BJ (cell line): ENCODE results near the gene TMEM52B. TPM values are rescaled to one million over a fixed set of nuclear protein-coding genes. Genes with fewer than 3 reads are reported as not detected.

Experiments used
- CTCF ChIA-PET: fragments of 350-600 bp; formaldehyde crosslinking; extraction: SDS; loops from one replicate; lab custom pipeline; 2021; ENCODE audit warnings: antibody characterized with exemption, inconsistent platforms; lab: Yijun Ruan, JAX
- POLR2A ChIA-PET: fragments of 300-600 bp; sonication (Branson Sonifier 250); formaldehyde crosslinking; extraction: SDS; loops from one replicate; lab custom pipeline; 2021; ENCODE audit warnings: antibody characterized with exemption; lab: Charles Lee
- DNase-seq: peaks from one replicate; pipeline ENCODE4 v3.0.0-alpha.2; 2011; ENCODE audit warnings: low read depth
- H3K27me3 ChIP-seq: 2 replicates; pipeline ENCODE4 v1.6.0; 2011; ENCODE audit warnings: low read length; ENCODE audit not compliant: control insufficient read depth, insufficient read depth
- H3K36me3 ChIP-seq: 2 replicates; pipeline ENCODE4 v1.5.1; 2011; ENCODE audit warnings: low read length; ENCODE audit not compliant: control insufficient read depth, insufficient read depth
- H3K4me3 ChIP-seq: 2 replicates; pipeline ENCODE4 v1.5.1; 2011; ENCODE audit warnings: low read depth, mild to moderate bottlenecking, control low read depth, low read length
- CTCF ChIP-seq: IDR thresholded peaks from 2 replicates; pipeline ENCODE4 v1.5.1; 2011; ENCODE audit warnings: low read depth, mild to moderate bottlenecking, control low read depth, inconsistent platforms, low read length, moderate library complexity; ENCODE audit not compliant: insufficient read depth
- polyA minus RNA-seq: library from RNA; depleted of rRNA, polyadenylated mRNA; stranded (reverse); fragments of >200 nt; gene quantifications from 2 replicates; pipeline ENCODE4 v1.2.3, GENCODE V29; 2011; rRNA and poly(A)+ RNA removed
- polyA plus RNA-seq: library from polyadenylated mRNA; depleted of rRNA; stranded (reverse); fragments of >200 nt; gene quantifications from 2 replicates; pipeline ENCODE4 v1.2.3, GENCODE V29; 2011; rRNA removed

TMEM52B gene
- polyA plus RNA-seq, result 0.85 and 1.4 TPM in 2 replicates
- 0.62 and 3.4 TPM in 2 replicates for polyA minus RNA-seq

- Histone ChIP-seq H3K36me3 (no peaks in the 10 kb centered on the region), H3K4me3 (no peak within 1 kb of the TSS), H3K27me3 (no peaks in the 10 kb centered on the region)
- ChIA-PET CTCF (no interaction called here), POLR2A (no interaction called here)
- no peak for DNase-seq
- no peak for TF ChIP-seq CTCF
Observed at GRCh38 chr12:10178821-10179220, at the start of gene TMEM52B. Gene TMEM52B, plus strand, starts transcription at chr12:10179032. Its CDS starts 543 bp downstream, at chr12:10179575.

GRCh38 chr12:10130042-10130441, 48.8 kb upstream of the TMEM52B start, which contains the start of gene CLEC7A:
Gene CLEC7A, minus strand, starts transcription at chr12:10130199. Its CDS starts 117 bp downstream, at chr12:10130082.
- Histone ChIP-seq H3K27me3 (no peaks in the 10 kb centered on the region), H3K36me3 (no peaks in the 10 kb centered on the region), H3K4me3 (no peak within 1 kb of the TSS)
- ChIA-PET CTCF (interaction anchor here (1.0 to 1.8 kb wide), 3 partner anchors 9 to 120 kb away, joined by 4 to 12 read pairs (median 5); no protein-coding TSS in a partner anchor), POLR2A (no interaction called here)
- DNase-seq, result no peak
- TF ChIP-seq CTCF, result no peak

- Histone ChIP-seq H3K36me3 (no peaks in the 10 kb centered on the region), H3K4me3 (no peak overlapping the region), H3K27me3 (no peaks in the 10 kb centered on the region)
- no peak for TF ChIP-seq CTCF
- ChIA-PET CTCF (interaction anchor here (1.0 to 1.8 kb wide), 2 partner anchors 8 to 22 kb away, joined by 3 to 12 read pairs; no protein-coding TSS in a partner anchor), POLR2A (no interaction called here)
- DNase-seq, result no peak
Observed at GRCh38 chr12:10131111-10131690, 47.6 kb upstream of the TMEM52B start.

GRCh38 chr12:10132850-10133370, 45.9 kb upstream of the TMEM52B start:
- DNase-seq, result no peak
- ChIA-PET POLR2A (no interaction called here), CTCF (interaction anchor here (0.6 kb wide), 1 partner anchor 108 kb away, joined by 3 read pairs; no protein-coding TSS in a partner anchor)
- no peak for TF ChIP-seq CTCF
- Histone ChIP-seq H3K36me3 (no peaks in the 10 kb centered on the region), H3K27me3 (no peaks in the 10 kb centered on the region), H3K4me3 (no peak overlapping the region)

GRCh38 chr12:10135126-10135525, 43.7 kb upstream of the TMEM52B start:
- Histone ChIP-seq H3K27me3 (no peaks in the 10 kb centered on the region), H3K4me3 (no peak overlapping the region), H3K36me3 (no peaks in the 10 kb centered on the region)
- CTCF ChIA-PET, result interaction anchor here (0.9 to 1.3 kb wide), 2 partner anchors 99 to 101 kb away, joined by 3 to 5 read pairs; no protein-coding TSS in a partner anchor
- POLR2A ChIA-PET, result no interaction called here
- TF ChIP-seq CTCF, result no peak
- DNase-seq, result no peak
